ENCODE results near the gene PRDM11.
A peak's percentile ranks its signal among the peaks of the same experiment; 100 is the strongest.

Gene PRDM11

DNA sequence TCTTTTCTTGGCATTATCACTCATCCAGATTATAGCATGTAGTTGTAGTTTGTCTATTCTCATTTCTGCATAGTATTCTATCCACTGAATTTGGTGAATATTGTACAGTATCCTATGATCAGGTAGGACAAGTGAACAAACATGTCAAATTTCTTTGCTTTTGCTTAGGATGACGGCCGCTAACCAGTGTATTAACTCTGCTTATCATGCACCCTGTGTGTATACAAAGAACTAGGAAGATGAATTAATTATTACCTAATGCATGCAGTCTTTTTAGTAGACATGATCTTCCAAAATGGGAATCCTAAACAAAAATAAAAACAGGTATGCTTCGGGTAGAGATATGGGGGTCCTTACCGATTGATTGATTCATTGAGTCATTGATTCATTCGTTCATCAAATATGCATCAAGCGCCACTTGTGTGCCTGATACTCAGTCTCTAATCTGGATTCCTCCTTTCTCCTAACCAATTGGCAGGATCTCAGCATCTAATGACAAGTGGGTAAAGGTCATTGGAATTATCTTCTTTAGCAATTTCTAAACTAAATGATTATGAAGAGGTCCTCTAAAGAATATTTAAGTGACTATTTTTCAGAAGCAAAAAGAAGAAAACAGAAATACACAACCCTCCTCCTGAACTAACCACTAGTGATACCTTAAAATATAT lies 27.9 kb downstream of the PRDM11 start:
- DNase-seq = no peak

DNA sequence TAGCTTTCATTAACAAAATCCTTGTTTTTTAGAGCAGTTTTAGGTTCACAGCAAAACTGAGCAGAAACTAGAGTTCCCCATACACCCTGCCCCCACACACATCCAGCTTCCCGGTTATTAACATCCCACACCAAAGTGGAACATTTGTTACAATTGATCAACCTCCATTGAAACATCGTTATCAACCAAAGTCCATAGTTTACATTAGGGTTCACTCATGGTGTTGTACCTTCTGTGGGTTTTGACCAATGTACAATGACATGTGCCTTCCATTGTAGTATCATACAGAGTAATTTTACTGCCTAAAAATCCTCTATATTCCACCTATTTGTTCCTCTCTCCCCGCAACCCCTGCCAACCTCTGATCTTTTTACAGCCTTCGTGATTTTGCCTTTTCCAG lies 28.5 kb downstream of the PRDM11 start:
- no peak for DNase-seq

DNA sequence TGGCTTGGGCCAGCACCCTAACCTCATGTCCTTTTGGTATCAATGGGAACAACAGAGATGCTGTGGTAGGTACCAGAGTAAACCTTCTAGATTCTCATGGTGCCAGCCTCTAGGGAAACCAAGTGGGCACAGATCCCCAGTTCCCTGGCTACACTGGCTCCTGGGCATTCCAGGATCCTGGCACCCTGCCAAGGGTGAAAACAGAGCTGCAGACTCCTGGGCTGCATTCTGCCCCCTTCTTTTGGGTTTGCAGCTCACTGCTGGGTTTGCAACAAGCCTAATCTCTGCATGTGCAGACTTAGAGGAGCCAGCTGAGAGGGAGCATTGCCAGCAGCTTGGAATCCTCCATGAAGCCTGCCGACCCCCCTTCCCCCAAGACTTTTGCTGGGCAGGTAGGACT lies 30.6 kb downstream of the PRDM11 start:
- peak in 2 of 51 donors; percentile 16 to 24 for DNase-seq

DNA sequence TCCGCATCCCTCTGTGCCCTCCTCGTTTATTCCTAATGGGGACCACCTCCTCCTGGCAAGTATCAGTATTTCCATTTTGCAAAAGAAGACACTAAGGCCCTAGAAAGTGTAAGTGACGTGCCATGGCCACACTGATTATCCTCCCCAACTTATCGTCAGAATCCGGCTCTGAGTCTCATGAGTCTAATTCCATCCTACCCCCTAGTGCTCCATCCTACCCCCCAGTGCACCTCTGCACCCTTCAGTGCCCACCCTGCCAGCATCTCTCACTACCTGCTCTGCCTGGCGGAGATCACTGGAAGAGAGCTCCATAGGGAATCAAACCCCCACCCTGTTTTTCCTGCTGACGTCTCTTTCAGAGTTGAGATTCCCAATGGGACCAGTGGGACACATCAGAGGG lies 31.8 kb downstream of the PRDM11 start:
- DNase-seq = no peak

DNA sequence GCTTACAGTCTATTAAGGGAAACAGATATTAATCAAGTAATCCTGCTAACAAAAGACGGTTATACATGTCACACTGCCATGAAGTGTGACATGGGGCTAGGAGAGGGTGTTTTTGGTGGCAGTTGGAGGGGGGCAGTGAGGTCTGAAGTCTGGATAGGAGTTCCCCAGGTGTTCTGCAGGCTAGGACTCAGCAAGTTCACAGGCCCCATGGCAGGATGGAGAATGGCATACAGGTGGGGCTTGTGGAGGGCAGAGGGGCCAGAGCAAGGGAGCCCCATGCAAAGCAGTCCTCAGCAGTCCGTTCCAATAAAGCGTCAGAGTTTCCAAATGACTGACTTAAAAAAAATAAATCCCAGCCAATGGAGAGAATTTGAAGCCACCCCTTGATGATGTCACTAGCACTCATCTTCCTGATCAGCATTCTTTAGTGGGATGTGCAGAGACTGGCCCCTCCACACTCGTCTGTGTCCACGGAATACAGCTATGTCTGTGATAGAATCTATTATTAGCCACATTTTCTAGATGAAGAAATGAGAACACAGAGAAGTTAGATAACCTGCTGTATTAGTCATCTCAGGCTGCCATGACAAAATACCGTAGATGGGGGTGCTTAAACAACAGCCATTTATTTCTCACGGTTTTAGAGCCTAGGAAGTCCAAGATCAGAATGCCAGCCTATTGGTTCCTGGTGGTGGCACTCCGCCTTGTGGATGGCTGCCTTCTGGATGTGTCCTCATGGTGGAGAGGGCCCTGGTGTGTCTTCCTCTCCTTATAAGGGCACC lies 32.6 kb downstream of the PRDM11 start:
- peak in 1 of 51 donors; percentile 60 for DNase-seq

DNA sequence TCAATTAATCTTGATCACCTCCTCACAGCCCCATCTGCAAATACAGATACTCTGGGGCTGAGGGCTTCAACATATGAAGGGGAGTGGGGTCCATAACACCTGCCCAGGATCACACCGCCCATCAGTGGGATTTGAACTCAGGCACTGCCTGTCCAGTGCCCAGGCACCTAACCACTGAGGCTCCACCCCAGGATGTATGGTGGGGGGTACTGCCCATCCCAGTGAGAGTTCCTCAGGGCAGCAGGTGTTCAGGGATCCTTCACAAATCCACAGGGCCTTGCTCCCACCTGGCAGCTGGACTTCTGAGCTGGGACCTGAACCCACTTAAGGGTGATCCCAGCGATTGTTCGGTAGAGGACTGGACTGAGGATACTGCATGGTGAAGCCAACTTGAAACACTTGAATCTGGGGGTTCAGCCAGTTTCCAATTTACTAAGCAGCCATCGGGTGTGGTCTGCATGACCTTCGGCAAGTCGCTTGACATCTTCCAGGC lies 33.3 kb downstream of the PRDM11 start:
- no peak for DNase-seq

DNA sequence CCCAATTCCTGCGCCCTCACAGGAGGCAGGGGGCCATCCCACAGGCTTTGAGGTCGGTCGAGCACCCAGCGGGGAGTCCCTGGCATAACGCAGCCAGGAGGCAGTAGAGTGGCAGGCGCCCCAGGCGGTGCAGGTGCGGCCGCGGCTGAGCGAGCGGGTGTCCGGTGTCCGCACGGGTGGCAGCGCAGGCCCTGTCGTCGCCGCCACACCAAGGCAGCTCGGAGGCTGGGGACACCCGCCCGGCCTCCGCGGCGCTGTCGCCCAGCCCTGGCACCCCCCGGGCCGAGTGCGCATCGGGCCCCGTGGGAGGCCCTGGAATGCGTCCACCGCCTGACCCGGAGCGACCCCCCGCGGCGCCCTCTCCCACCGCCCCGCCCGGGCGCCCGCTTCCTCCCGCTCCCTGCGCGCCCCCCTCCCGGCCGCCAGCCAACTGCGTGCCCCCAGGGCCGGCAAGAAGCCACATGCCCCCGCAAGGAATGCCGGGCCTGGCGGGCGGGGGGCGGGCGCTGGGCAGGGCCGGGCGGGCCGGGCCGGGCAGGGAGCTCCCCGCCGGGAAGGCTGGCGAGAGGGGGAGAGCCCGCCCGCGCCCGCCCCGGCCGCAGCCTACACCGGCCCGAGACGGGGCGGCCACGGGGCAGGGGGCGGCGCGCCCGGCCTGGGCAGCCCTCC lies 33.9 kb downstream of the PRDM11 start:
- peak in 26 of 51 donors; percentile 26 to 76 (median 54) for DNase-seq

DNA sequence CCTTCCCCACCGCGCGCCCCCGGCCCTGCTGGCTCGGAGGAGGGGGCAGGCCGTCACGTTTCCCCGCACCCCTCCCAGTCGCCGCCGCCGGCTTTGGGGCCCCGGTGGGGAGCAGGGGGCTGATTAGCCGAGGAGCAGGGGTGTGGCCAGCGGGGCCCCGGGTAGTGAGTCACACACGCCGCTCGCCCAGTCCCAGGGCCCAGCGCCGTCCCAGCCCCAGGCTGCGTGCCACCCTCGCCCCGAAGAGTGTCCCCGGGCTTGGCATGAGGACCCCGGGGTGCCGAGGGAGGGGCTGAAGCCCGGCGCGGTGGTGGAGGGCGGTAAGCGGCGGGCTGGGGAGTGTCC lies 34.4 kb downstream of the PRDM11 start:
- DNase-seq = peak in 9 of 51 donors; percentile 11 to 76 (median 48)

DNA sequence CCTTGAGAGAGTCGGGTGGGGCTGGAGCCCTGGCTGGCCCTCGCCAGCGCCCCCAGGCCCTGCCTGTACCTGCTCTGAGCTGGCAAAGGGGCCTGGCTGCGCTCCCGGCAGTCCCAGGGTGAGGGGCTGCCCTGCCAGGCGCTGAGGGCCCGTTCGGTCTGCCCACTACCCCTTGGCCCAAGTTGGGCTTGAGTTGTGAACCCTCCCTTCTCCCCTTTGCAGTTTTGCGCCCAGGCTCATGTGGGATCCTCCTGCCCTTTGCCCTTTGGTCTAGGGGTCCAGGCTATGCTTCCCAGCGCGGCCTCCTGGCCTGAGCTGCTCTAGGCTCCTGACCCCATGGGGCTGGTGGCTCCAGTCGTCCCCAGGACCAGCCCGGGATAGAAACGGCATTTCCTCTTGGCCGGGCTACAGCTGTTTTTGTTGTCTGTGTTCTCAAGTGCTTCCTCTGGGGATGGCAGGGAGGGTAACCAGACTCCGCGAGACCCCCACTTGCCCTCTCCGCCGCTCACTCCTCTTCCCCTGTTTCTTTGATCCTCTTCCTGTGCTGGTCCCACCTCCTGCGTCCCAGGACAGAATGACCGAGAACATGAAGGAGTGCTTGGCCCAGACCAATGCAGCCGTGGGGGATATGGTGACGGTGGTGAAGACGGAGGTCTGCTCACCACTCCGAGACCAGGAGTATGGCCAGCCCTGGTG lies 34.9 kb downstream of the PRDM11 start:
- no peak for DNase-seq

DNA sequence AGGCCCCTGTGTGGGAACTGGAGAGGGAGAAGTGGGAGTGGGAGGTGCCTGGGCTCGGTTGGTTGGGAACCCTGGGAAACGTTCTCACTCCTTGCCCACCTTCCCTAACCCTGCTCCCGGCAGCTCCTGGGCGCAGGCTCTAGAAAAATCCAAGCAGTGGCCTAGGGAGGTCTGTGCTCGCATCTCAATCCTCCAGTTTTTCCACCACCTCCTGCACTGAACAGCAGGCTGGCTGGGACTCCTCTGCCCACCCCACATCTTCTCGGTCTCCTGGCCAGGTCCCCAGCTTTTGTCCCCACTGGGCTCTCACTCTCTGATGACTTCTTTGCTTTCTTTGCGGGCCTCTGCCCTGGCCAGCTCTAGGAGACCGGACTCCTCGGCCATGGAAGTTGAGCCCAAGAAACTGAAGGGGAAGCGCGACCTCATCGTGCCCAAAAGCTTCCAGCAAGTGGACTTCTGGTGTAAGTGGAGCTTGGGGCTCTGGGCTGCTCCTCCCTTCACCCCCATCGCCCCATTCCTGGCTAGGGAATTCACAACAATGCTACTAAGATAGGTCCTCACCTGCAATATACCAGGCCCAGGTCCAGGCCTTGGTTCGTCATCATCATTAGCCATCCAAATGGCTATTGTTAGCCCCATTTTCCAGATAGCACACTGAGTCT lies 35.6 kb downstream of the PRDM11 start:
- no peak for DNase-seq

DNA sequence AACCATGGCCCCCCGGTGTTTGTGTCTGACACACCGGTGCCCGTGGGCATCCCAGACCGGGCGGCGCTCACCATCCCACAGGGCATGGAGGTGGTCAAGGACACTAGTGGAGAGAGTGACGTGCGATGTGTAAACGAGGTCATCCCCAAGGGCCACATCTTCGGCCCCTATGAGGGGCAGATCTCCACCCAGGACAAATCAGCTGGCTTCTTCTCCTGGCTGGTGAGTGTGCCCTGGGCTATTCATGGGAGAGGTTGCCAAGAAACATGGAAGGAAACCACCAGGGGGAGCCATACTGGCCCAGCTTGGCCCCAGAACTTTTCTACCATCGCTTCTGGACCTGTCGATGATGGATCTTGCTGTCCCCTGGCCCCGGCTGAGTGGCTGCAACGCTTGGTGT lies 36.5 kb downstream of the PRDM11 start:
- peak in 5 of 51 donors; percentile 8 to 20 (median 15) for DNase-seq

DNA sequence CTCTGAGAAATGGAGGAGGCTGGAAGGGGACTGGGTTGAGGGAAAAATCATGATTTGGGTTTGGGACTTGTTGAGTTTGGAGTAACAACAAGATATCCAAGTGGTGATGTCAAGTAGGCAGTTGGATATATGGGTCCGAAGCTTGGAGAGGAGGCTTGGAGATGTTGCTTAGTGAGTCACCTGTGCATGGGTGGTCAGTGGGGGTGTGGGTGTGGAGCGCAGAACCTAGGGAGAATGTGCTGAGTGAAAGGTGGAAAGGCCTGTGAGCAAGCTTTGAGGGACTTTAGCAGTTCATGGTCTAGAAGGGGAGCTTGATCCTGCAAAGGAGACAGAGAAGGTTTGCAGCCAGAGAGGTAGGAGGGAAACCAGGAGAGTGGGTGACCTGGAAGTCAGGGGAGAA lies 38.2 kb downstream of the PRDM11 start:
- no peak for DNase-seq

DNA sequence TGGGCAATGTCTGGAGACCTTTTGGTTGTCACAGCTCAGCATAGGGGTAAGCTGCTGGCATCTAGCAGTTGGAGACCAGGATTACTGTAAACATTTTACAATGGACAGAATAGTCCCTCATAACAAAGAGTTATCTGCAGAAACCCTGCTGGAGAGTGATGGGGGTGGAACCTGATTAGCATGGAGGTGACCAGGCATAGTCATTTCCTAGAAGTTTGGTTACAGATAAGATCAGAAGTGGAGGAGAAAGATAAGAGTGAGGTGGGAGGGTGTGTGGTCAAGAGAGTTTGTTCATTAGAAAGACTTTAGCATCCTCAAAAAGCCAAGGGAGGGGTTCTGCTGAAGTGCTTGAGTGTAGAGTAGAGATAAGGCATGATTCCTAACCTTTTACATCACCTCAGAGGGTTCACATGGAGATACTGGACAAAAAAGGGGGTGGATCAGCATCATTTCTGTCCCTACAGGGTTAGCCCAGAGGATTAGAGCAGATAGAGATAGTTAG lies 38.8 kb downstream of the PRDM11 start:
- DNase-seq = no peak

DNA sequence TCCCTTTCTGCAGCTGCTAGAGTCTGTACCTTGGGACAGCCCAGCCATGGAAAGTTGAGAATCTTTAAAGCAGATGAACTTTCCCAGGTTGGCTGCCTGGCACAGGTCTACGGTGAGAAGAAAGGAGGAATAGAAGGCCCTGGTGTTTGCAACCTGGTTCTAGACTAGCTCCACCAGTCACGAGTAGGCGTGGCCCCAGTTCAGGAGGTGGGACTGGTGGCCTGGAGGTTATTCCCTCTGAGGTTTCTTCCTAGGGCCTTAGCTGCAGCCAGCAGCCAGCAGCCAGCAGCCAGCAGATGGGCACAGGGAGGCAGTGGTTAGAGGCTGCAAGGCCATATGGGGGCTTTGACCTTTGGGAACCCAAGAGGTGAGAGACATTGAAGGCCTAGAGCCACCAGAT lies 40.9 kb downstream of the PRDM11 start:
- no peak for DNase-seq

DNA sequence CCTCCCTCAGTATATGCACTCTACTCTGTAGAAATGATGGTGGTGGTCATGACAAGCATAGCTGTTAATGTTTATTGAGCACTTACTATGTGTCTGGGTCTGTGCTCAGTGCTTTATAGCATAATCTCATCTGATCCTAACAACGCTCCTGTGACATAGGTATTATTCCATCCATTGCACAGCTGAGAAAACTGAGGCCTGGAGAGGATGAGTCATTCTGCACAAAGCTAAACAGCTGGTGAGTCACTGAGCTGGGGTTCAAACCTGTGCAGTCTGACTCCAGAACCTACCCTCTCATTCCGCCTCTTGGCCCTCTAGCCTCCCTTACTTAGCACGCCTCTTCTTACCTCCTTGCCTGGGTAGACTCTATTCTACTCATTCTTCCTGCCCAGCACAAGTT lies 41.7 kb downstream of the PRDM11 start:
- DNase-seq = no peak

DNA sequence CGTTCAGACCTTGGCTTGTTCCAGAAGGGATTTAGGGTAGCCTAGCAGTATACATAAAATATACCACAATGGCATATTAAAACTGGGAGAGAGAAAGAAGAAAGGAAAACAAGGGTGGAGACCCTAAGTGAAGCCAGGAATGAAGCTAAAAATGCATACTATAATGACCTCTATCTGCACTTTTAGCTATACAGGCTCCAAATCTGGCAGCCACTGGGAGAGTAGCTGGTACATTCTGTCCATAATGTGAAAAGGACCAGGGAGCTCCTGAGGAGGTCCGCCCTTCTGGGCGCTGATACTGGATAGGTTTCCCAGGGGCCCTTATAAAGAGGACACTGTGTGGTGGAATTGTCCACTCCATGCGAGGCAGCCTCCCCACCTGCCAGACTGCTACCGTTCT lies 42.8 kb downstream of the PRDM11 start:
- DNase-seq = no peak

DNA sequence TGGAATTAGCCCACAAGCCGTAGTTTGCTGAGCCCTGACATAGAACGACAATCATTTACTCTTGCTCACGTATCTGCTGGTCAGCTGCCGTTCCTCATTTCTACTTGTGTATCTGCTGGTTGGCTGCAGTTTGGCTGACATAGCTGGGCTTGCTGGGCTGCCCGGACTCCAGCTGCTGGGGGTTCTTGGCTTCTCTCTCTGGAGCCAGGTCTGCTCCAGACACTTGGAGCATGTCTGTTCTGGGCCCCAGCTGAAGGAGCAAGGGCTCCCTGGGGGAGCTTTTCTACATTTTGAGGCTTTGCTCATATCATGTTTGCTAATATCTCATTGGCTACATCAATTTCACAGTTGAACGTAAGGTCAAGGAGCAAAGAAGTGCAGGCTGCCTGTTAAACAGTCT lies 47.3 kb downstream of the PRDM11 start:
- no peak for DNase-seq

DNA sequence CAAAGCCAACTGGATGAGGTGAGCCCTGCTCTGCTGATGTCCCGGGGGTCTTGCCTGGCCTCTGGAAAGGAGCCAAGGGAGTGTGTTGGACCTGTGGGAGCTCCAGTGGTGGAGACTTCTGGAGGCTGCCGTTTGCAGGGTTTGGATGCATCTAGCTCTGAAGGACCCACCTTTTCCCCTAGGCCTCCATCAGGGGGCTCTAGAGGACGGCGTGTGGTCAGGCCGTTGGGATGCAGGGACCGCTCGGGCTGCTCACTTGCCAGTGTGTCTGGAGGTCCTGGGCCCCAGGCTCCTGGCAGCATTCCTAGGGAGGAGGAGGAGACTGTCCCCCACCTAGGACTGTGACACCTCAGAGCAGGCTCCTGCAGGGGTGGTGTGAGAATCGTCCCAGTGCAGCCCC lies 58.3 kb downstream of the PRDM11 start:
- no peak for DNase-seq

DNA sequence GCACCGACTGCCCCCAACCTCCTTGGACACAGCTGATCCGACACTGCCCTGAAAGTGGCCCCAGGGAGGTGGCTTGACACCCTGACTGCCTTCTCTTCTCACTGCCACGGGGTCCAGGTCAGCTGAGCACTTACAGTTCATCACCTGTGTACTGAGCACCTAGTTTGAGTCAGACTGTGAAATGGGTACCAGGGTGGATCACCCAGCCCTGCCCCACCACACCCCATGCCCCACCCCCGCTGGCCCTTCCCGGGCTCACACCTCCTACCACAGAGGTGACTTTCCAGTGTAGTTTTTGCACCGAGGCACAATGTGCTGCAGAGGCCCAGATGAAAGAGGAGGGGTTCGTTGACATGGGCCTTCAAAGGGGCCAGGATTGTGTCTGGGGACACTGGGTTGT lies 59.5 kb downstream of the PRDM11 start:
- no peak for DNase-seq

DNA sequence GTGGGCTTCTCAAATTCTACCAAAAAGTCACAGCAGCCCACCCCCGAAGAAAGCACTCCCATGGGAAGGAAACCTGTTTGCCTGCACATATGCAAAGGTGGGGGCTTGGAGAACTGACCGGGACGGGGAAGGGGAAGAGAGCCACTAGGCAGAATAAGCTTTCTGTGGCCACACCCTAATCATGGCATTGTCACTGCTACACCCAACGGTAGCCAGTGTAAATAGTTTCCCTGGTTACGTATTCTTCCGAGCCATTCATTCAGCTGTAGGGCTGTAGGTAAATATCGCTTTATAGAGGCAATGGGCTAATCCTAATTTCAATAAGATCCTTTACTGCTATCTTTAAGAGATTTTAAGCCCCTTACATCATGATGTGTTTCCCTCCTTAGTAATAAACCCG lies 61.7 kb downstream of the PRDM11 start:
- no peak for DNase-seq

Measured in hypothalamus (tissue), 51 donors.